Neural cell (in vitro differentiated cells): ENCODE results near the gene INSRR. TPM values are rescaled to one million over a fixed set of nuclear protein-coding genes. Genes with fewer than 3 reads are reported as not detected.

Experiments
- H2AFZ ChIP-seq: fragments of 200-600, 300-800 bp; sonication (generic), shearing (Covaris generic); 2 replicates; pipeline ENCODE4 v1.6.0; 2014; ENCODE audit warnings: low read depth, mild to moderate bottlenecking, antibody characterized with exemption, low read length, moderate library complexity
- H3F3A ChIP-seq: fragments of 200-600 bp; shearing (Covaris generic); 2 replicates; pipeline ENCODE4 v1.6.1; 2016; ENCODE audit warnings: mild to moderate bottlenecking, moderate library complexity, mixed read lengths, antibody characterized with exemption, low read length; ENCODE audit not compliant: insufficient read depth, poor library complexity, severe bottlenecking
- H3K27ac ChIP-seq: fragments of 200-600, 300-800 bp; sonication (generic), shearing (Covaris generic); 2 replicates; pipeline ENCODE4 v1.5.1; 2014; ENCODE audit warnings: mild to moderate bottlenecking, low read length, moderate library complexity
- H3K27me3 ChIP-seq: fragments of 300-800, 200-600 bp; sonication (generic), shearing (Covaris generic); 2 replicates; pipeline ENCODE4 v1.6.0; 2014; ENCODE audit warnings: mild to moderate bottlenecking, low read depth, low read length, moderate library complexity; ENCODE audit not compliant: insufficient read depth
- H3K36me3 ChIP-seq: fragments of 300-800, 200-600 bp; sonication (generic), shearing (Covaris generic); 2 replicates; pipeline ENCODE4 v1.5.1; 2014; ENCODE audit warnings: mild to moderate bottlenecking, antibody characterized with exemption, low read length, moderate library complexity; ENCODE audit not compliant: insufficient read depth
- H3K4me2 ChIP-seq: fragments of 300-800, 200-600 bp; sonication (generic), shearing (Covaris generic); 2 replicates; pipeline ENCODE4 v1.6.0; 2014; ENCODE audit warnings: mild to moderate bottlenecking, low read length
- H3K4me3 ChIP-seq: fragments of 300-800, 200-600 bp; sonication (generic), shearing (Covaris generic); 2 replicates; pipeline ENCODE4 v1.5.1; 2014; ENCODE audit warnings: mild to moderate bottlenecking, low read length, moderate library complexity
- H3K79me2 ChIP-seq: fragments of 200-600 bp; shearing (Covaris generic); replicated peaks from 2 replicates; pipeline ENCODE4 v1.6.0; 2014; ENCODE audit warnings: mild to moderate bottlenecking, low read length, moderate library complexity; ENCODE audit not compliant: insufficient read depth
- H3K9ac ChIP-seq: fragments of 300-800, 200-600 bp; sonication (generic), shearing (Covaris generic); 2 replicates; pipeline ENCODE4 v1.6.1; 2016; ENCODE audit warnings: mild to moderate bottlenecking, low read length, mixed read lengths
- H3K9me2 ChIP-seq: fragments of 200-600 bp; shearing (Covaris generic); 2 replicates; pipeline ENCODE4 v1.6.1; 2016; ENCODE audit warnings: mild to moderate bottlenecking, low read length, mixed read lengths; ENCODE audit not compliant: insufficient read depth
- H3K9me3 ChIP-seq: fragments of 200-600, 300-800 bp; sonication (generic), shearing (Covaris generic); 2 replicates; pipeline ENCODE4 v1.6.1; 2016; ENCODE audit warnings: mild to moderate bottlenecking, mixed run types, low read length, moderate library complexity, mixed read lengths
- H4K20me1 ChIP-seq: fragments of 200-600 bp; shearing (Covaris generic); 2 replicates; pipeline ENCODE4 v1.6.1; 2016; ENCODE audit warnings: mild to moderate bottlenecking, mixed run types; ENCODE audit not compliant: insufficient read depth
- EP300 ChIP-seq: fragments of 450-650 bp; conservative IDR thresholded peaks from 2 replicates; pipeline ENCODE4 v1.6.1; 2014; ENCODE audit warnings: antibody characterized with exemption, mild to moderate bottlenecking, moderate library complexity; ENCODE audit not compliant: poor library complexity, severe bottlenecking
- EZH2 ChIP-seq: fragments of 200-600, 300-800 bp; shearing (Covaris generic), sonication (generic); IDR thresholded peaks from 2 replicates; pipeline ENCODE4 v1.6.1; 2014; ENCODE audit warnings: antibody characterized with exemption, low read length, borderline replicate concordance, mild to moderate bottlenecking; ENCODE audit not compliant: insufficient read depth, poor library complexity, severe bottlenecking
- MXI1 ChIP-seq: fragments of 450-650 bp; conservative IDR thresholded peaks from 2 replicates; pipeline ENCODE4 v1.6.1; 2014; ENCODE audit warnings: antibody characterized with exemption, mild to moderate bottlenecking; ENCODE audit not compliant: poor library complexity, severe bottlenecking
- POLR2AphosphoS5 ChIP-seq: IDR thresholded peaks from 2 replicates; pipeline ENCODE4 v1.6.1; 2012
- RAD21 ChIP-seq: fragments of 450-650 bp; conservative IDR thresholded peaks from 2 replicates; pipeline ENCODE4 v1.6.1; 2014; ENCODE audit warnings: antibody characterized with exemption, mild to moderate bottlenecking, moderate library complexity
- SMC3 ChIP-seq: fragments of 450-650 bp; conservative IDR thresholded peaks from 2 replicates; pipeline ENCODE4 v1.6.1; 2014; ENCODE audit warnings: antibody characterized with exemption, mild to moderate bottlenecking, moderate library complexity; ENCODE audit not compliant: poor library complexity
- TAF1 ChIP-seq: IDR thresholded peaks from 2 replicates; pipeline ENCODE4 v1.6.1; 2012; ENCODE audit warnings: low read depth
- polyA plus RNA-seq: library from polyadenylated mRNA; depleted of rRNA; stranded (reverse); fragments of >200 nt; gene quantifications from 2 replicates; pipeline ENCODE4 v1.2.3, GENCODE V29; 2014
- TF ChIP-seq, protein P1 (sequence below): fragments of 450-650 bp; IDR thresholded peaks from 2 replicates; pipeline ENCODE4 v1.5.1; 2014; ENCODE audit warnings: antibody characterized with exemption, mild to moderate bottlenecking, moderate library complexity; ENCODE audit not compliant: poor library complexity, severe bottlenecking

INSRR gene
- polyA plus RNA-seq, 1 donor from 2014 or later = 3.0 TPM

DNA sequence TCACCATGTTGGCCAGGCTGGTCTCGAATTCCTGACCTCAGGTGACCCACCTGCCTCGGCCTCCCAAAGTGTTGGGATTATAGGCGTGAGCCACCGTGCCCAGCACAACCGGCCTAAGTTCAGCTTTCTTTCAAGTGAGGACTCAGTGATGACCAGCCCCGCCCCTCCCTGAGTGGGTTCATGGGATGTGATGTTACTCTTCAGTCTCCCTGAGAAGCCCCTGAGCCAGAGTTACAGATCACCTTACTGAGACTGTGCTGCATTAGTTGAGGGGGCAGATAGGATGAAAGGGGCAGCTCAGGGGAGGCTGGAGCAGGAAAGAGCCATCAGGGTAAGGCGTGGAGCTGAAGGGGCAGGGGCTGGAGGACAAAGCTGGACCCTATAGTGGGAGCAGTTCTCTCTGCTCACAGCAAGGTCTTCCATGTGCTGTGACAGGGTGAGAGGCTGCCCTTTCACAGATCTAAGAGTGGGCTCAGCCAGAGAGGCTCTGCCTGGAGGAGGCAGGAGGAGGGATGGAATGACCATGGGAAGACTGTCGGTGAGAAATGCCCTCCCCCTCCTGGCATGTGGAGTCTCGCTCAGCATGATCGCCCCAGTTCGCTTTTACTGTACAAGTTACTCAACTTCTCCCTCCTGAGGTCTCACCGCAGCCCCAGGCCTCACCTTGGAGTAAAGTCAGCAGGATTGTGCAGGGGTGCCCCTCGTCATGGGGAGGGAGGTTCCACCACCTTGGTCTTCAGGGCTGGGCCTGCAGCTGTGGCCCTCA lies 55.6 kb downstream of the INSRR start:
- Histone ChIP-seq H3K9me3 (no peaks in the 10 kb centered on the region), H3K27me3 (no peaks in the 10 kb centered on the region), H3K9me2 (no peaks in the 10 kb centered on the region), H3K36me3 (peaks cover 4% of the 10 kb centered on the region), H3K79me2 (no peaks in the 10 kb centered on the region), H4K20me1 (no peaks in the 10 kb centered on the region), H2AFZ (no peak overlapping the region), H3F3A (no peaks in the 10 kb centered on the region), H3K27ac (no peak overlapping the region), H3K9ac (no peak overlapping the region), H3K4me3 (no peak overlapping the region), H3K4me2 (no peak overlapping the region)
- no peak for TF ChIP-seq RAD21

GRCh38 chr1:156802421-156802935 lies 56.4 kb downstream of the INSRR start:
- H3K9me3 ChIP-seq = no peaks in the 10 kb centered on the region
- H3K4me2 ChIP-seq = no peak overlapping the region
- no peaks in the 10 kb centered on the region for H3F3A ChIP-seq
- H3K27me3 ChIP-seq = no peaks in the 10 kb centered on the region
- TF ChIP-seq EZH2 (no peak), EP300 (no peak), SMC3 (no peak)
- H3K27ac ChIP-seq = no peak overlapping the region
- no peak overlapping the region for H3K9ac ChIP-seq
- no peak overlapping the region for H2AFZ ChIP-seq
- H4K20me1 ChIP-seq = no peaks in the 10 kb centered on the region
- no peaks in the 10 kb centered on the region for H3K9me2 ChIP-seq
- H3K4me3 ChIP-seq = no peak overlapping the region
- peaks cover 4% of the 10 kb centered on the region for H3K36me3 ChIP-seq
- H3K79me2 ChIP-seq = no peaks in the 10 kb centered on the region

- Histone ChIP-seq H3K4me2 (no peak overlapping the region), H3K9me3 (no peaks in the 10 kb centered on the region), H3K79me2 (no peaks in the 10 kb centered on the region), H2AFZ (no peak overlapping the region), H3K27ac (no peak overlapping the region), H3K9me2 (no peaks in the 10 kb centered on the region), H3K36me3 (peaks cover 4% of the 10 kb centered on the region), H3K9ac (no peak overlapping the region), H3K4me3 (no peak overlapping the region), H4K20me1 (no peaks in the 10 kb centered on the region), H3F3A (no peaks in the 10 kb centered on the region), H3K27me3 (no peaks in the 10 kb centered on the region)
- TF ChIP-seq TAF1 = no peak
- no peak for TF ChIP-seq POLR2AphosphoS5
- no peak for TF ChIP-seq EP300
- peak; percentile 56 for TF ChIP-seq RAD21
- no peak for TF ChIP-seq MXI1
- TF ChIP-seq SMC3 = peak; percentile 61
- no peak for TF ChIP-seq EZH2
- TF ChIP-seq, protein P1, sequence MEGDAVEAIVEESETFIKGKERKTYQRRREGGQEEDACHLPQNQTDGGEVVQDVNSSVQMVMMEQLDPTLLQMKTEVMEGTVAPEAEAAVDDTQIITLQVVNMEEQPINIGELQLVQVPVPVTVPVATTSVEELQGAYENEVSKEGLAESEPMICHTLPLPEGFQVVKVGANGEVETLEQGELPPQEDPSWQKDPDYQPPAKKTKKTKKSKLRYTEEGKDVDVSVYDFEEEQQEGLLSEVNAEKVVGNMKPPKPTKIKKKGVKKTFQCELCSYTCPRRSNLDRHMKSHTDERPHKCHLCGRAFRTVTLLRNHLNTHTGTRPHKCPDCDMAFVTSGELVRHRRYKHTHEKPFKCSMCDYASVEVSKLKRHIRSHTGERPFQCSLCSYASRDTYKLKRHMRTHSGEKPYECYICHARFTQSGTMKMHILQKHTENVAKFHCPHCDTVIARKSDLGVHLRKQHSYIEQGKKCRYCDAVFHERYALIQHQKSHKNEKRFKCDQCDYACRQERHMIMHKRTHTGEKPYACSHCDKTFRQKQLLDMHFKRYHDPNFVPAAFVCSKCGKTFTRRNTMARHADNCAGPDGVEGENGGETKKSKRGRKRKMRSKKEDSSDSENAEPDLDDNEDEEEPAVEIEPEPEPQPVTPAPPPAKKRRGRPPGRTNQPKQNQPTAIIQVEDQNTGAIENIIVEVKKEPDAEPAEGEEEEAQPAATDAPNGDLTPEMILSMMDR = peak; percentile 48
Observed at GRCh38 chr1:156801409-156802121, 57.4 kb downstream of the INSRR start.
